GM19023 (cell line): ENCODE measurements around the gene NOXO1.

Source experiments
- ATAC-seq: cut with Tn5 transposase; IDR thresholded peaks from one replicate; pipeline ENCODE4 v1.9.1; 2021; ENCODE audit warnings: mild to moderate bottlenecking, moderate library complexity; ENCODE audit not compliant: unreplicated experiment

Gene NOXO1

DNA sequence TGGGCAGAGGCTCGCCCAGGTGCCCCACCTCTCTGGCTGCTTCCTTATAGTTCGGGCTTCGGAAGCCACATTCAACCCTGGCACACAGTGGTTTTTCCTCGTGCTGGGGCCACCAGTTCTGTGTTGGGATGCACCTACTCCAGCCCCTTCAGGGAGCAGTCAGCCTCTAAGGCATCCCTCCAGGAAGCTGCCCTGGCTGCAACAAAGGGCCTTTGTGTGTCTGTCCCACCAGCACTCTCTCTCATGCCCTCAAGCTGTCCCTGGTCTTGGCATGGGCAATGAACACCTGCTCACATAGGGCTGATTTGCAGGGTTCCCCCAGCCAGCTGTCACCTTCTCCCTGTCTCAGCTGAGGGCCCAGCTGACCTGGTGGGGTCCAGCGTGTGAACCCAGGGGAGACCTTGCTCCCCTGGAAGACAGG lies 754 bp upstream of the NOXO1 start:
- ATAC-seq = no peak

DNA sequence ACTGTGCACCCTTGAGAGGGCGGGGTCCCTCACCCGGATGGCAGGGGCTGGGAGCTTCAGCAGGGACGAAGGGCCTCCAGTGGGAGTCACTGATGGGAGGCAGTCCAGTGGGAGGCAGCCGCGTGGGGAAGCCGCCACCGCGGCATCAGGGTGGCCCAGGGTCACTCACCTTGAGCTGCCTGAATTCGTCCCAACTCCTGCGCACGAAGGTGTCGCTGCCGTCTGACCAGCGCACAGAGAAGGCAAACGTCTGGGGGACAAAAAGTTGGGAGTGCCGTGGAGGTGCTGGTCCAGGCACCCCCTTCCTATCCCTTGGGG lies 540 bp downstream of the NOXO1 start:
- no peak for ATAC-seq

DNA sequence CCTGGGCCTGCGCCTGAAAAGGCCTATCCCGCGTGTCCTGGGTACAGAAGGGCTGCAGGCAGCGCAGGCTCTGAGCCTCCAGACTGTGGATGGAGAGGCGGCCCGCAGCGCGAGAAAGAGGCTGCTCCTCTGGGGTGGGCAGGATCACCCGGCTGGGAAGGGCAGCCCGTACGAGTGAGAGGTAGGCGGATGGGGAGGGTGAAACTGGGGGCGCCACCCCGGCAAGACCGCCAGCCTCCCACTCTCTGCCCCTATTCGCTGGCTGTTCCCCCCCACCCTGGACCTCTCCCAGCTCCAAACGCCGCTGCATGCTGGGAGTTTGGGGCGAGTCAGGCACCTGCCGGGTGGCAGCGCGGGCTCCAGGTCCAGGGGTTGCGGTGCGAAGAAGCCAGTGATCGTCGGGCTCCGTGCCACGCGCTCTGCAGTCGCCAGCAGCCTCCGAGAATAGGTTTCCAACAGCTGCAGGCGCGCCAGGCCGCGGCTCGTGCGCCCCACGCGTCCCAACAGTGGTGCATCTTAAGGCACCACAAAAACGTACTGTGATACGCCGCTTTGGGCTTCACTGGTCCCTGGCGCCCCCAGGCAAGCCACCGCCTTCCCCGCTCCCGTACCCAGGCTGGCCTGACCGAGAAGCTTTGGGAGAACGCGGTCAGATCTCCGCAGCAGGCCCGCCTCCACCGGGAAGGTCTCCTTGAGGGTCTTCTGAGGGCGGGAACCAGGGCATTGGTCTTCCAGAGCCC lies 1.1 kb downstream of the NOXO1 start:
- no peak for ATAC-seq

DNA sequence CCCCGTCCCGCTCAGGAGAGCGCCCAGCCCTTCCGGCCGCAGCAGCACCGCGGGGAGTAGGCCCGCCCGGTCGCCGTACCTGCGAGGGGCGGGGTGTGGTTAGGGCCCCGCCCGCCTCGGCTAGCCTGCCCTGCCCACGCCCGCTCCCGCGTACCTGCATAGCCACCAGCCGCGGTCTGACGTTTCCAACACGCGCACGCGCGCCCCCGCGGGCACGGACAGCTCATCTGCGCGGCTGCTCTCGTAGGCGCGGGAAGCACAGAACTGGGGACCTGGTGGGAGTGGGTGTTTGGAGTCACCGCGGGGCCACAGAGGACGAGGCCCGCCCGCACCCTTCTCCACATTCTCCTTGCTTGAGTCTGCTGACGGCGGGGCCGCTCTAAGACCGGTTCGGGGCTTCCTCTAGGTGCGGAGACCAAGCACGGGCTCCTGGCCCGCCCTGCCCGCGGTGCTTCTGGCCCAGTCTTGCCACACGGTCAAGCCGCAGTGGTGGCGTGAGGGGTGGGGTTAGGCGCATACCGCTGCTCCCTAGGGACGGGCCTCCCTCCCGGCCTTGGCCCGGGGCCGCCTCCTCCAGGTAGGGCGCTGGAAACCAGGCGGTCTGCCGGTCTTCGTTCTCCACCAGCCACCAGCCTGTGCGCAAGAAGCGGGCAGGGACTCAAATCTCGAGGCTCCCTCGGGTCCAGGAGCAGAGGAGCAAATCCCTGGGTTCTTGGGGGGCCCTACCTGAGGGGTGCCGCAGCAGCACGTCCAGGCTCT lies 1.8 kb downstream of the NOXO1 start:
- no peak for ATAC-seq

DNA sequence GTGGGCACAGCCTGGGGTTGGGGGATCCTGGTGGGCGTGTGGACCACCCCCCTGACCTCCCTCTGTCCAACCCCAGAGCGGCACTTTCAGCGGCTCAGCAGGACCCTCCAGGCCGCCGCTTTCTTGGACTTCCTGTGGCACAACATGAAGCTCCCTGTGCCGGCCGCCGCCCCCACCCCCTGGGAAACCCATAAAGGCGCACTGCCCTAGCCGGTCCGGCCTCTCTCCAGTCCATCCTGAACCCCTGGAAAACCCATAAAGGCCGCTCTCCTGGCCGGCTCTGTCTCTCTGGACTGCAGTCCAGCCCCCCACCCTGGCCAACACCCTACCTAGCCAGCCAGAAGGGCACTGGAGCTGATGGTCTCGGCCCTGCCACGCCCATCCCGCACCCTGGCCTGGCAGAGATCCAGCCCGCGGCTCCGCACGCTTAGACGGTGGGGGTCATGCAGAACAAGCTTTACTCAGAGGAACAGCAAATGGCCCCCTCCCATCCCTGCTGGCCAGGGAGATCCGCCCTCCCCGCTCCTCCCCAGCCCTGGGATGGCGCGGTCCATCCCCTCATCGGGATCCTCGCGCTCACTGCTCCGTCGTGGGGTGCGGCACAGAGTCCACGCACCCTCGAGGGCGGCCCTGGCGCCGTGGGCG lies 2.7 kb downstream of the NOXO1 start:
- ATAC-seq = no peak

DNA sequence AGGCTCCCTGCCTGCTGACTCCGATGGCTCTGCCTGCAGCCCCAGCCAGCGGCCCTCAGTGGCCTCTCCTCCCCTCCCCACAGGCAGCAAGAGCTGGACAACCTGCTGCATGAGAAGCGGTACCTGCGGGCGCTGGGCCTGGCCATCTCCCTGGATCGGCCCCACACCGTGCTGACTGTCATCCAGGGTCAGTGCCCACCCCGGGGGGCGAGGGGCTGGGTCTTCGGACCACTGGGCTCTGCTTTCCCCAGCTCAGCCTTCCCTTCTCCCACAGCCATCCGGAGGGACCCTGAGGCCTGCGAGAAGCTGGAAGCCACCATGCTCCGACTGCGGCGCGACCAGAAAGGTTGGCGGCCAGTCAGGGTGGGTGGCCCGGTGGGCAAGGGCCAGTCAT lies 3.4 kb downstream of the NOXO1 start:
- no peak for ATAC-seq

DNA sequence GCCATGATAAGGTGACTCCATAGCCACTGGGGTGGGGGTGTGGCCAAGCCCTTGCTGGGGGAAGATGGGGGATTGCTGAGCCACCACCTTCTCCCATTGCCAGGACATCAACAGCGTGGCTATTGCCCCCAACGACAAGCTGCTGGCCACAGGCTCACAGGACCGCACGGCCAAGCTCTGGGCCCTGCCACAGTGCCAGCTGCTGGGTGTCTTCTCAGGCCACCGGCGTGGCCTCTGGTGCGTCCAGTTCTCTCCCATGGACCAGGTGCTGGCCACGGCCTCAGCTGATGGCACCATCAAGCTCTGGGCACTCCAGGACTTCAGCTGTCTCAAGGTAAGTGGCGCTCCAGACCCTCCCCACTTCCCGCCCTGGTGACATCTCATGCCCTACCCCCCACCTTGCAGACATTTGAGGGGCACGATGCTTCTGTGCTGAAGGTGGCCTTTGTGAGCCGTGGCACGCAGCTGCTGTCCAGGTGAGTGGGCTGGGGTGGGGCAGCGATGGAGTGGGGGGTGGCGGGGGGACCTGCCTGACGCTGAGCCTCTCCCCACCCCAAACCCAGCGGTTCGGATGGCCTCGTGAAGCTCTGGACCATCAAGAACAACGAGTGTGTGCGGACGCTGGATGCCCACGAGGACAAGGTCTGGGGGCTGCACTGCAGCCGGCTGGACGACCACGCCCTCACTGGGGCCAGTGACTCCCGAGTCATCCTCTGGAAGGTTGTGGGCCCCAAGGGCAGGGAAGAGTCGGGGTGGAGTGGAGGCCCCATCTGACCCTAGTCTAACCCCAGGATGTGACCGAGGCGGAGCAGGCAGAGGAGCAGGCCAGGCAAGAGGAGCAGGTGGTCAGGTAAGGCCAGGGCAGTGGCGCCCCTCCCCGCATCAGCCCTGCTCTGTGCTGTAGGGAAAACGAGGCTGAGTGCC lies 4.1 kb downstream of the NOXO1 start:
- no peak for ATAC-seq

DNA sequence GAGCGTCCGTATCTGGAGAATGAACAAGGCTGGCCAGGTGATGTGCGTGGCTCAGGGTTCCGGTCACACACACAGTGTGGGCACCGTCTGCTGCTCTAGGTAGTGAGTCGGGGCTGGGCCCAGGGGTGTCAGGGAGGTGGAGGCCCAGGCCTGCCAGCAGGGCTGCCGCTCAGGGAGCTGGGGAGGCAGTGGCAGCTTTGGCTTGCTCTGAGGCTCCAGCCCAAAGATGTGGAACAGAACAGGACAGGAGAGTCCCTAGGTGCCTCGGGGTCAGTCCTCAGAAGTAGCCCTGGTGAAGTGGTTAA lies 5.1 kb downstream of the NOXO1 start:
- ATAC-seq = no peak

DNA sequence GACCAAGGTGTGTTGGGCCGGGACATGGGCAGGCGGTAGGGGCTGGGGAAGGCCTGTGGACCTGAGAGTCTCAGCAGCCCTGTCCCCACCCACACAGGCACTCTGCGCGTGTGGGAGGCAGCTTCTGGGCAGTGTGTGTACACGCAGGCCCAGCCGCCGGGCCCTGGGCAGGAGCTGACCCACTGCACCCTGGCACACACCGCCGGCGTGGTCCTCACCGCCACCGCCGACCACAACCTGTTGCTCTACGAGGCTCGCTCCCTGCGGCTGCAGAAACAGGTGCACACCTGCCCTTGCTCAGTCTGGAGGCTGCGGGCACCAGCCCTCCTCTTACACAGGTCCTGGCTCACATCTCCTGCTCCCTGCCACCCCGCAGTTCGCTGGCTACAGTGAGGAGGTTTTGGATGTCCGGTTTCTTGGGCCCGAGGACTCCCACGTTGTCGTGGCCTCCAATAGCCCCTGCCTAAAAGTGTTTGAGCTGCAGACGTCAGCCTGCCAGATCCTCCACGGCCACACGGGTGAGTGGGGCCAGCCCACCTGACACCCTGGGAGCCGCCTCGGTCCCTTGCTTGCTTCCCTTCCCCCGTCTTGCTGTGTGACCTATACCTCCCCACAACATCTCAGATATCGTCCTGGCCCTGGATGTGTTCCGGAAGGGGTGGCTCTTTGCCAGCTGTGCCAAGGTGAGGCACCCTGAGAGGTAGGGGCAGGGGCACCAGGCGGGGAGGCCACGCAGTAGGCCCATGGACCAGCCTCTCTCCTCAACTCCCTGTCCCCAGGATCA lies 5.6 kb downstream of the NOXO1 start:
- no peak for ATAC-seq

DNA sequence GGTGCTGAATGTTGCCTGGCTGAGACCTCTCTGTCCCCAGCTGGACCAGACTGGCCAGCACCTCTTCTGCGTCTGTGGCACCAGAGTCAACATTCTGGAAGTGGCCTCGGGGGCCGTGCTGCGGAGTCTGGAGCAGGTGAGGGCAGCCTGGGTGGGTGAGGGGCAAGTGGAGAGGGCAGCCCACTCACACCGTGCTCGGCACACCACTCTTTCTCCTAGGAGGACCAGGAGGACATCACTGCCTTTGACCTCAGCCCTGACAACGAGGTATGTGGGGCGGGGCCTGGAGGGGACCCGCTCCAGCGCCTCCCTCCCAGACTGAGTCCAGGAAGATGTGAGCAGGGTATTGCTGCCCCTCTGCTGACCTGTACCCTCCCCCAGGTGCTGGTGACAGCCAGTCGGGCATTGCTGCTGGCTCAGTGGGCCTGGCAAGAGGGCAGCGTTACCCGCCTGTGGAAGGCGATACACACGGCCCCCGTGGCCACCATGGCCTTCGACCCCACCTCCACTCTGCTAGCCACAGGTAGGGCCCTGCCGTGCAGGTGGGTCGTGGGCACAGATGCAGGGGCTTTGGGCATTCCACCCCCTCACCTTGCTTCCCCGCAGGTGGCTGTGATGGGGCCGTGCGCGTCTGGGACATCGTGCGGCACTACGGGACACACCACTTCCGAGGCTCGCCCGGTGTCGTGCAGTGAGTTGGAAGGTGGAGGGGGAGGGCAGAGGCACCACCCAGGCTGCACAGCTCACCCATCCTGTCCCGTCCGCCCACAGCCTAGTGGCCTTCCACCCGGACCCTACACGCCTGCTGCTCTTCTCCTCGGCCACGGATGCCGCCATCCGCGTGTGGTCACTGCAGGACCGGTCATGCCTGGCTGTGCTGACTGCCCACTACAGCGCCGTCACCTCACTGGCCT lies 6.9 kb downstream of the NOXO1 start:
- ATAC-seq = no peak

DNA sequence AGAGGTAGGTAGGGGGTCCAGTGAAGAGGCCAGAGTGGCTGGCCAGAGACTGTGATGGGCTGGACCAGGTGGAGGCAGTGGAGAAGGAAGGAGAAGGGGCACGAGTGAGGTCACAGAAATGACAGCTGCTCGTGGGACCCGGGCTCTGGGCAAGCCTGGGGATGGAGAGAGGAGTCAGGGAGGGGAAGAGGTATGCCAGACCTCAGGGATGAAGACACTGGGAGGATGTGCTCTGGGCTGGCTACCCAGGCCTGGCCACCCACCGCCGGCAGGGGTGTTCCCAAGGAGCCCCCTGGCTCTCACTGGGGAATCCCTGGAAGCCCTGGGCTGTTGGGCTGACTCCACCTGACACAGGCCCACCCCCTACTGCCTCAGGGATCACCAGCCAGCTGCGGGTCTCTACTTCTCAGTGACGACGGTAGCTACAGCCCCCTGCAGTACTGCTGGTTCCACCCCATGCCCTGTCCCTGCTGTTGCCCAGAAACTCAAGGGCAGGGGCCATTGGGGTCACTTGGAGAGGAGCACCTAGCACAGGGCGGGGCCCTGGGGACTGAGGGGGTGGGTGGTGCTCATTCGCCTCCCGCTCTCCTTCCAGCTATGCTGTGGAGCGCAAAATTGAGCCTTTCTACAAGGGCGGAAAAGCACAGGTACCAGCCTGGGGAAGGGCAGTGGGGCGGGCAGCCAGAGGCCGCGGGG lies 7.7 kb downstream of the NOXO1 start:
- ATAC-seq = no peak

DNA sequence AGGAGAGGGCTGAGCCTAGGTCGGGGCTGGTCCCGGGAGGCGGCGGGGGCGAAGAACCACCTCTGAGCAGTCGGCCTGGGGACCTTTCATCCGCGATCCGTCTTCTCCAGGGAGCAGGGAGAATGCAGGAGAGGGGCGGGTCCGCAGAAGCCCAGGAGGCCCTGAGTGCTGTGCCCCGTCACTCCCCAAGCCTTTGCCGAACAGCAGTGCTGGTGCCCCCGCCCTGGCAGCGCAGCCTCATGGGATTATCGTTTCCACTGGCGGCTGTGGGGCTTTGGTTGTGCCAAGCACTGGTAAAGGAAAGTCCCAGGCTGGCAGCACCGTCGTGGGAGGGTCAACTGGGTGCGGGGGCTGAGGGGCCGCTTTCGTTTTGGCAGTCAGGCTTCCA lies 8.8 kb downstream of the NOXO1 start:
- ATAC-seq = no peak

DNA sequence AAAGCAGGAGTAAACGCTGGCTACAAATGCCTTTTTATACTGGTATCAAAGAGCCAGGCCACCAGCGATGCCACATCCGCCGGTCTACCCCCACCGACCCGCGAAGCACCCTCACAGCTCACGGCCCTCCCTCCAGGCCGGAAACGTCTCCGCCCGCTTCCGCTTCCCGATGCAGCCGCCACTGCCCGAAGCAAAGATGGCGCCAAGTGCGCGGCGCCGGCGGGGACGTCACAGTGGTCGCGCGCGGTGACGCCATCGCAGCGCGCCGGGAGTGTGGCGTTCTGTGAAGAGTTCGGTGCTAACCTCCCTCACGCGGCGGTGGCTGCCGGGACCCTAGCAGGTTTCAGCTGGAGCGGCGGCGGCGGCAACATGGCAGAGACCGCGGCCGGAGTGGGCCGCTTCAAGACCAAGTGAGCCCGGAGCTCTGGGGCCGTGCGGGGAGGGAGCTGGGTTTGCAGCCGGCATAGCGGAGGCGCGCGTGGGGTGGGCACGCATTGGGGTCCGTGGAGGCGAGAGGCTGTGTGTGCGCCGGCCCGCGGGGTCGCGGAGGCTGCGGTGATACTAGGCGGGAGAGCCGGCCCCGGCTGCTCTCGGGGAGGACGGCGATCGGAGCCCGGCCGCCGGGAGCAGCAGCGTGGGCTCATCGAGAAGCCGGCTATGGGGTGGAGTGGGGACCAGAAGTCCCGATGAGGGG lies 9.3 kb downstream of the NOXO1 start, which contains the start of gene TBL3:
TSS of gene TBL3 (plus strand) at position 258 of the 694 bp plus-strand sequence. CDS start at position 370, 112 bp downstream.
- peak; percentile 82 for ATAC-seq

DNA sequence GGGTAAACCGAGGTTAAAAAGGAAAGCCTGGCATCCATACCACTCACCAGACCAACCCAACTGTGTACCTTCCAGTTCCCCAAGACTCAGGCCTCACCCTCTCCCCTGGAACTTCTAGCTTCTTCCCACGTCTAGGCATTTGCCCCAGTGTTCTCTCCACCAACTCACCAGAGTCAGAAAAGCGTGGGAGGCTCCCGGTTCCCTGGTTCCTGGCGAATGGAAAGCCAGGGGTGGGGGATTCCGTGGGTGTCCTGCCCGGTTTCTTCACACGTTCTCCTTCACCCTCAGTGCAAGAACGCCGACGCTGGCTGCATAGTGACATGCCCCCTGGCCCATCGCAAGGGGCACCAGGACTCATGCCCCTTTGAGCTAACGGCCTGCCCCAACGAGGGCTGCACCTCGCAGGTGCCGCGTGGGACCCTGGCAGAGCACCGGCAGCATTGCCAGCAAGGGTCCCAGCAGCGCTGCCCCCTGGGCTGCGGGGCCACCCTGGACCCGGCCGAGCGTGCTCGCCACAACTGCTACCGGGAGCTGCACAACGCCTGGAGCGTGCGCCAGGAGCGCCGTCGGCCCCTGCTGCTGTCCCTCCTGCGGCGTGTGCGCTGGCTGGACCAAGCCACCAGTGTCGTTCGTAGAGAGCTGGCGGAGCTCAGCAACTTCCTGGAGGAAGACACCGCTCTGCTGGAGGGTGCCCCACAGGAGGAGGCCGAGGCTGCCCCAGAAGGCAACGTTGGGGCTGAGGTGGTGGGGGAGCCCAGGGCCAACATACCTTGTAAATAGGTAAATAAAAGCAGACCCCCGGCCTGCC lies 12.9 kb downstream of the NOXO1 start:
- ATAC-seq = no peak

DNA sequence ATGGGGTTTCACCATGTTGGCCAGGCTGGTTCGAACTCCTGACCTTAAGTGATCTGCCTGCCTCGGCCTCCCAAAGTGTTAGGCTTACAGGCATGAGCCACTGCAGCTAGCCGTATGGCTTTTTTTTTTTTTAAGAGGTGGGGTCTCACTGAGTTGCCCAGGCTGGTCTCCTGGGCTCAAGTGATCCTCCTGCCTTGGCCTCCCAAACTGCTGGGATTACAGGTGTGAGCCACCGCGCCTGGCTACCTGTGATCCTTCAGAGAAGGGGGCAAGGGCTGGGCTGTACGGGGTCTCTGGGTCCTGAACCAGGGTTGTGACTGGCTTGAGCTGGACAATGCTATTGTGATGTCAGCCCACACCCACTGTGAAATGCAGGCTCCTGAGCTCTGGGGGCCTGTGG lies 14.8 kb downstream of the NOXO1 start, which contains the start of gene RNF151:
TSS of gene RNF151 (plus strand) at position 397 of the 400 bp plus-strand sequence. CDS start 26 bp downstream, outside the sequence.
- no peak for ATAC-seq

DNA sequence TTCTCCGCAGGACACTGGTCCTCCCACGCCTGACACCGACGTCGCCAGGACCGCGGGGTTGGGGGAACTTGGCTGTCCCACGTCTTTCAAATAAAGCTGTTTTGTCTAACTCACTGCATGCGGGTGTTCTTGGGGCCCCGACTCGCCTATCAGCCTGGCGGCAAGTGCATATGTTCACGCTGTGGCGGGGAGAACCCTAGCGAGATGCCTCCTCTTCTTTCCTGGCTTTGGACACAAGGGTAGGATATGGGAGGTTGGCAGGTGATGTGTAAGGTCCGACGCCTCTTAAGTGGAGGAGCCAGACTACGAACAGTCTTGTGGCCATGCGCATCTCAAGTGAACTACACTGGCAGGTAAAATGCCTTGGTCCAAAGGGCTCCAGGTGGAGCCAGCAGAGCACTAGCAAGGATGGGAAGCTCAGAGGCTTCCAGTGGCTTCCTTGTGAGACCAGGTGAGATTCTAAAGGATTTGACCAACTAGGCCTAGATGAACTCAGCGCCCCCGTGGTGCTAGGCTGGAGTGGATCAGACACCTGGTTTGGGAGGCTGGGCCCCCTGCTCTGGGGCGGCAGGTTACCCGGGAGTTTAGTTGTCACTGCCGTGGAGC lies 15.8 kb downstream of the NOXO1 start:
- no peak for ATAC-seq
